GM13977 (cell line): ENCODE measurements around the gene WBP11.
A peak's percentile ranks its signal among the peaks of the same experiment; 100 is the strongest.
"Not testable (repeated sequence)": the region's sequence is repeated elsewhere in the genome, so short reads cannot be mapped to it uniquely, and the experiment has no call there.

Source experiments
- DNase-seq: peaks from one replicate; pipeline ENCODE4 v3.0.0; 2012; ENCODE audit warnings: low spot score
- CTCF ChIP-seq: IDR thresholded peaks from 2 replicates; pipeline ENCODE4 v1.5.1; 2012; ENCODE audit warnings: mild to moderate bottlenecking, control low read depth; ENCODE audit not compliant: insufficient read depth; ENCODE audit errors: extremely low read depth, missing control alignments
- in situ Hi-C: fragments of 300-500 bp; cut with MboI; formaldehyde crosslinking; loops from one replicate; pipeline ENCODE4 v1.12.0; 2022; ENCODE audit warnings: low sequenced_read_pairs, low pct_unique_long_range_greater_than_20kb, mixed read lengths, inconsistent platforms; ENCODE audit not compliant: unreplicated experiment

Gene WBP11

DNA sequence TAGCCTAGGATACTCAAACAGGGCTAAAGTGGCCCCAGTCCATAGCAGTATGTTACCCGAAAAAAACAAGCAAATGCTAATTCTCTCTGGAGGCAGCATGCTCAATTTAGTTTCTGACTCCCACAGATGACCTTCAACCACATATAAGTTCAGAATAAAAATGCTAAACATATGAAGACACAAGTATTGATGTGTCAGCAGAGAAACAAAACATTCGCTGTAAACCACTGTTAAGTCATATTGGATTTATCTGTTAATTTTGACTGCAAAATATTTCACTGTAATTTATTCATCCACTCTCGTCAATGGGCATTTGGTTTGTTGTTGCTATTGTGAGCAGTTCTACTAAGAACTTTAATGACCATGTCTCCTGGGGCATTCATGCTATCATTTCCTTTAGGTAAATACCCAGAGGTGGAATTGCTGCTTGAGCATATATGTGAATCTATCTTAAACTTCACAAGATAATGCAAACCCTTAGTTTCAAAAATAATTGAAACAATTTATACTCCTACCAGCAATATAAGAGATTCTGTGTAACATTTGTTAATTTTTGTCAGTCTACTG is 36.5 kb downstream of the WBP11 start:
- in situ Hi-C loops = no loop called here
- no peak for TF ChIP-seq CTCF
- no peak for DNase-seq

GRCh38 chr12:14766020-14766419 is 37.3 kb downstream of the WBP11 start:
- in situ Hi-C loops = not testable (repeated sequence)

DNA sequence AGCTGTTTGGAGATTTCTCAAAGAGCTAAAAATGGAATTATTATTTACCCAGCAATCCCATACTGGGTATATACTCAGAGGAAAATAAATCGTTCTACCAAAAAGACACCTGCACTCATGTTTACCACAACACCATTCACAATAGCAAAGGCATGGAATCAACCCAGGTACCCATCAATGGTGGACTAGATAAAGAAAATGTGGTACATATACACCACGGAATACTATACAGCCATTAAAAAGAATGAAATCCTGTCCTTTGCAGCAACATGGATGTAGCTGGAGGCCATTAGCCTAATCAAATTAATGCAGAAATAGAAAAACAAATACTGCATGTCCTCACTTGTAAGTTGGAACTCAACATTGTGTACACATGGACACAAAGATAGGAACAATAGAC is 37.9 kb downstream of the WBP11 start:
- TF ChIP-seq CTCF = no peak
- in situ Hi-C loops = no loop called here
- no peak for DNase-seq

More at GRCh38 chr12:14766020-14766419, 37.3 kb downstream of the WBP11 start:
- DNase-seq = not testable (repeated sequence)

DNA sequence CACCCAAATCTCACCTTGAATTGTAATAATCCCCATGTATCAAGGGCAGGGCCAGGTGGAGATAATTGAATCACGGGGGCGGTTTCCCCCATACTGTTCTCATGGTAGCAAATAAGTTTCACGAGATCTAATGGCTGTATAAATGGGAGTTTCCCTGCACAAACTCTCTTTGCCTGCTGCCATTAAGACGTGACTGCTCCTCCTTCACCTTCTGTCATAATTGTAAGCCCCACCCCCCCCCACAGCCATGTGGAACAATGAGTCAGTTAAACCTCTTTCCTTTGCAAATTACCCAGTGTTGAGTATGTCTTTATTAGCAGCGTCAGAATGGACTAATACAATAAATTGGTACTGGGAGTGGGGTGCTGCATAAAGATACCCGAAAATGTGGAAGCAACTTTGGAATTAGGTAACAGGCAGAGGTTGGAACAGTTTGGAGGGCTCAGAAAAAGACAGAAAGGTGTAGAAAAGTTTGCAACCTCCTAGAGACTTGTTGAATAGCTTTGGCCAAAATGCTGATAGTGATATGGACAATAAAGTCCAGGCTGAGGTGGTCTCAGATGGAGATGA is 43.5 kb downstream of the WBP11 start:
- in situ Hi-C loops, DNase-seq: not testable (repeated sequence)

GRCh38 chr12:14756334-14757143 is 46.7 kb downstream of the WBP11 start:
- DNase-seq = no peak
- in situ Hi-C loops = no loop called here
- TF ChIP-seq CTCF = peak; percentile 28

DNA sequence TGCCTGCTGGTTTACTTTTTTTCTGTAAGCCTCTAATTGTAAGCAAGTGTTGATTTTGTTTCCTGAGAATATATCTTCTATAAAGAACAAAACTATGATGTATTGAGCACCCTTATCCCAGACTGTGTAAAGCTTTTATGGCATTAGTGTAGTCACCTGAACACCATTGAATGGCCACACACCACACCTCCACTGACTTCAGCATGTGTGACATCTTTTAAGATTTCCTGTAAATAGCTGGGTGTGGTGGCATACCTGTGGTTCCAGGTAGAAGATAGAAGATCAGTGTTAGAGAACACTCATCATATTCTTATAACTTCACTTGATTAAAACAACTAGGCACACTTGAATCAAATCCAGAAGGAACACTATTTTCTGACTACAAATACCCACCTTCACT is 51.3 kb downstream of the WBP11 start:
- no peak for DNase-seq
- TF ChIP-seq CTCF = no peak
- in situ Hi-C loops = no loop called here

- in situ Hi-C loops = no loop called here
- no peak for TF ChIP-seq CTCF
- no peak for DNase-seq
Observed at GRCh38 chr12:14743061-14743460, 60.2 kb downstream of the WBP11 start.
